GM21390 (cell line): ENCODE results near the gene USP4.

Experiments
- ATAC-seq: cut with Tn5 transposase; IDR thresholded peaks from one replicate; pipeline ENCODE4 v1.9.1; 2021; ENCODE audit not compliant: unreplicated experiment

USP4 gene

GRCh38 chr3:49296781-49297411 lies 43.0 kb downstream of the USP4 start:
- ATAC-seq = no peak

- ATAC-seq = no peak
These were observed 44.3 kb downstream of the USP4 start for GRCh38 chr3:49295489-49296058.

GRCh38 chr3:49294343-49294742 lies 45.5 kb downstream of the USP4 start:
- ATAC-seq = no peak

GRCh38 chr3:49283997-49284396 lies 55.9 kb downstream of the USP4 start:
- no peak for ATAC-seq

GRCh38 chr3:49279376-49279775 lies 60.5 kb downstream of the USP4 start:
- no peak for ATAC-seq

- ATAC-seq = no peak
These were observed 61.3 kb downstream of the USP4 start for GRCh38 chr3:49278548-49278947.

GRCh38 chr3:49277383-49277775 lies 62.5 kb downstream of the USP4 start:
- no peak for ATAC-seq

GRCh38 chr3:49276475-49277382 lies 63.1 kb downstream of the USP4 start, which contains the start of gene C3orf62:
TSS of gene C3orf62 (minus strand) at chr3:49277232. CDS start at chr3:49276872, 360 bp downstream.
- peak; percentile 58 for ATAC-seq

GRCh38 chr3:49273825-49274532 lies 65.9 kb downstream of the USP4 start:
- ATAC-seq = no peak

- ATAC-seq = no peak
These were observed 68.8 kb downstream of the USP4 start for GRCh38 chr3:49271047-49271446.

GRCh38 chr3:49270156-49270500 lies 69.7 kb downstream of the USP4 start:
- no peak for ATAC-seq

GRCh38 chr3:49269443-49270155 lies 70.3 kb downstream of the USP4 start:
- no peak for ATAC-seq

- ATAC-seq = no peak
These were observed 73.3 kb downstream of the USP4 start for GRCh38 chr3:49266410-49267095.

GRCh38 chr3:49265661-49266386 lies 74.0 kb downstream of the USP4 start:
- ATAC-seq = no peak

- no peak for ATAC-seq
These were observed 76.5 kb downstream of the USP4 start for GRCh38 chr3:49263159-49263889.

- ATAC-seq = no peak
These were observed 79.0 kb downstream of the USP4 start for GRCh38 chr3:49260806-49261324.

- no peak for ATAC-seq
These were observed 82.7 kb downstream of the USP4 start for GRCh38 chr3:49257187-49257586.

GRCh38 chr3:49255718-49256511 lies 83.9 kb downstream of the USP4 start:
- no peak for ATAC-seq
